BE2C (cell line): ENCODE data around the gene SSPN.
A peak's percentile ranks its signal among the peaks of the same experiment; 100 is the strongest.
"Not testable (repeated sequence)": the region's sequence is repeated elsewhere in the genome, so short reads cannot be mapped to it uniquely, and the experiment has no call there.

Source experiments
- DNase-seq: peaks from one replicate; pipeline ENCODE4 v3.0.0-alpha.2; 2020
- H3K27me3 ChIP-seq: fragments of 250-450 bp; sonication (Bioruptor Pico); 2 replicates; pipeline ENCODE4 v1.5.1; 2020; ENCODE audit warnings: mild to moderate bottlenecking
- H3K36me3 ChIP-seq: fragments of 250-450 bp; sonication (Bioruptor Pico); 2 replicates; pipeline ENCODE4 v1.5.1; 2020; ENCODE audit warnings: mild to moderate bottlenecking
- H3K4me1 ChIP-seq: fragments of 250-450 bp; sonication (Bioruptor Pico); 2 replicates; pipeline ENCODE4 v1.5.1; 2020
- H3K4me3 ChIP-seq: 2 replicates; pipeline ENCODE4 v1.5.1; 2011; ENCODE audit warnings: low read depth, low read length
- H3K9me3 ChIP-seq: fragments of 250-450 bp; sonication (Bioruptor Pico); 2 replicates; pipeline ENCODE4 v1.5.1; 2020
- TF ChIP-seq, protein P1 (sequence below): IDR thresholded peaks from 2 replicates; pipeline ENCODE4 v1.5.1; 2012; ENCODE audit warnings: mild to moderate bottlenecking, low read depth, low read length

The SSPN gene

DNA sequence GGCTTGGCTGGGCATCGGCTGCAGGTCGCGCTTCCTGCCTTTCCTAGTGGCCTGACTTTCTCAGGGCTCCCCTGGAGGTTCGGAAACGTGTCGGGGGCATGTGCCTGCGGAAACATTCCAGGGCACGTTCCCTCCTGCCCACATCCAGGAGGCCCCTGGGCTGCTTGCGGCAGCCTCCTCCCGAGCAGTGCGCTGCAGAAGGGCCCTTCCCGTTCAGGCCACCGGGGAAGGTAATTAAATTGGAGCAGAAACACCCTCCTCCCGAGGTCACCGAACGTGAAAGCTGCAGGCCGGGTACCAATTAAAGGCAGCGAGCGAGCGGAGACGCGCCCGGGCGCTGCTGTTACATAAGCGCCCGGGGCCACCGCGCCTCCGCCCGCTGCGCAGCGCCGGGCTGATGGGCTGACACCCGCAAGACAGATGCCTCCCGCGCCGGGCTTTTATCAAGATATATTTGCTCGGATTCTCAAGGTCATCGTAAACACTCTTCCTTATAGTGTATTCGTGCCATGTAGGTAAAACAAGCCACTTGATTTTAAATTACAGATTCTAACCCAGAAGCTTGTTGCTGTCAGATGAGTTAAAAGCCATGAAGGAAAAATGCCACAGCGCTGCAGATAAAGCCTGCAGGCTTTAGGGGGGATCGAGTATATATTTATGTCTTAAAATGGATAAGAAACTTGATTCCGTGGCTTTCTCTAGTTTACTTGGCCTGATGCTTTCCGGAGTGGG, 31.4 kb downstream of the SSPN start:
- H3K9me3 ChIP-seq = no peaks in the 10 kb centered on the region
- no peaks in the 10 kb centered on the region for H3K4me1 ChIP-seq
- no peaks in the 10 kb centered on the region for H3K36me3 ChIP-seq
- peak overlapping the region; percentile 53 for H3K4me3 ChIP-seq
- TF ChIP-seq, protein P1, sequence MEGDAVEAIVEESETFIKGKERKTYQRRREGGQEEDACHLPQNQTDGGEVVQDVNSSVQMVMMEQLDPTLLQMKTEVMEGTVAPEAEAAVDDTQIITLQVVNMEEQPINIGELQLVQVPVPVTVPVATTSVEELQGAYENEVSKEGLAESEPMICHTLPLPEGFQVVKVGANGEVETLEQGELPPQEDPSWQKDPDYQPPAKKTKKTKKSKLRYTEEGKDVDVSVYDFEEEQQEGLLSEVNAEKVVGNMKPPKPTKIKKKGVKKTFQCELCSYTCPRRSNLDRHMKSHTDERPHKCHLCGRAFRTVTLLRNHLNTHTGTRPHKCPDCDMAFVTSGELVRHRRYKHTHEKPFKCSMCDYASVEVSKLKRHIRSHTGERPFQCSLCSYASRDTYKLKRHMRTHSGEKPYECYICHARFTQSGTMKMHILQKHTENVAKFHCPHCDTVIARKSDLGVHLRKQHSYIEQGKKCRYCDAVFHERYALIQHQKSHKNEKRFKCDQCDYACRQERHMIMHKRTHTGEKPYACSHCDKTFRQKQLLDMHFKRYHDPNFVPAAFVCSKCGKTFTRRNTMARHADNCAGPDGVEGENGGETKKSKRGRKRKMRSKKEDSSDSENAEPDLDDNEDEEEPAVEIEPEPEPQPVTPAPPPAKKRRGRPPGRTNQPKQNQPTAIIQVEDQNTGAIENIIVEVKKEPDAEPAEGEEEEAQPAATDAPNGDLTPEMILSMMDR = no peak
- H3K27me3 ChIP-seq = no peaks in the 10 kb centered on the region
- peak; percentile 57 for DNase-seq

DNA sequence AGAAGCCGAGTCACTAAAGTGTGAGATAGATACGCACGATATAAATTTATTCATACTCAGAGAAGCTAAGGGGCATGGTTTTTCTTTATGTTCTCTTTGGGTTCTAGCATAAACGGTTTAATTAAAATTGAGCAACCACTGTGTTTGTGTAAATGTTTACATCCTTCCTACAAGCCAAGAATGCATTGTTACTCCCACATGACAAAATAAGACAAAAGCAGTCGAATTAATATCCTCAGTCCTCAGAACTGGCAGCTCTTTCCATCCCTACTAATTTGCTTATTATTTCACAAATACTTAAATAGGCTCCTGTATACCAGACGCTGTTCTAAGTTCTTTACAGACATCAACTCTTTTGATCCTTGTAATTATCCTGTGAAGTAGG, 32.0 kb downstream of the SSPN start:
- Histone ChIP-seq H3K4me3 (peak overlapping the region; percentile 53), H3K27me3 (no peaks in the 10 kb centered on the region), H3K9me3 (no peaks in the 10 kb centered on the region), H3K4me1 (no peaks in the 10 kb centered on the region), H3K36me3 (no peaks in the 10 kb centered on the region)
- TF ChIP-seq, protein P1 = no peak
- no peak for DNase-seq

DNA sequence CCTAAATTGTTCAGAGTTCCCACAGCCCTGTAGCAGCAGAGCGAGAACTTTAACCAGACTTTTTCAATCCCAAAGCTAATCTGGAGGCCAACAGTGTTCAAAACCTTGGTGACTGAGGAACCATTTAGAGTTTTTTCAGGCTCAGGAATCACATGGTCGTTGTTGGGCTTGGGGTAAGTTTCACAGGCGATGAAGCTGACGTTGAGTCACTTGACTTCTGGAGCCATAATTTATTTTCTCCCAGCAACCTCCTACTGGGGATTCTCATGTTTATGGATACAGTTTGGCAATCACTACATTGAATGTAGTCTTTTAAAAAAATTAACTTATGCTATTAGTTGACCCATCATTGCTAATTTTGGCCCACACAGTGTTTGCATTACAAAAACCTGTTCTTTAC, 34.5 kb downstream of the SSPN start:
- DNase-seq = no peak
- Histone ChIP-seq H3K4me3 (no peak overlapping the region), H3K4me1 (no peaks in the 10 kb centered on the region), H3K9me3 (no peaks in the 10 kb centered on the region), H3K27me3 (no peaks in the 10 kb centered on the region), H3K36me3 (no peaks in the 10 kb centered on the region)
- TF ChIP-seq, protein P1 = no peak

DNA sequence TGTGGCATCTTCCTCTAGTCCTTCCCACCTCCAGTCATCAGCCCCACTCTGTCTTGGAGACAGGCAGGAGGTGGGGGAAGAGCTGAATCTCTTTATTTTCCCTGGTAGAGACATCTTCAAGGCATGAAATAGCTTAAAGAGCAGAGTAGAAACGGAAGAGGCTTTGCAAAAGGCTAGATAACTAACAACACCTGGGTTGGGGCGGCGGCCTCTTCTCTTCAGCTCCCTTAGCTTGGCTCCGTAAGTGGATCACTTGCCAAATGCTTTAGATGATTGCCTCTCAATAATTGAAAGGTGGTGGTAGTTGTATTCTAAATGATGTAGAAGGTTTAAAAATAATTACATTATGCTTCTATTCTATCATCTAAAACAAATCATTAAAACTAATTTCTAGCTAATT, 36.1 kb downstream of the SSPN start:
- Histone ChIP-seq H3K9me3 (no peaks in the 10 kb centered on the region), H3K27me3 (no peaks in the 10 kb centered on the region), H3K36me3 (no peaks in the 10 kb centered on the region), H3K4me1 (no peaks in the 10 kb centered on the region), H3K4me3 (no peak overlapping the region)
- TF ChIP-seq, protein P1 = no peak
- DNase-seq = no peak

DNA sequence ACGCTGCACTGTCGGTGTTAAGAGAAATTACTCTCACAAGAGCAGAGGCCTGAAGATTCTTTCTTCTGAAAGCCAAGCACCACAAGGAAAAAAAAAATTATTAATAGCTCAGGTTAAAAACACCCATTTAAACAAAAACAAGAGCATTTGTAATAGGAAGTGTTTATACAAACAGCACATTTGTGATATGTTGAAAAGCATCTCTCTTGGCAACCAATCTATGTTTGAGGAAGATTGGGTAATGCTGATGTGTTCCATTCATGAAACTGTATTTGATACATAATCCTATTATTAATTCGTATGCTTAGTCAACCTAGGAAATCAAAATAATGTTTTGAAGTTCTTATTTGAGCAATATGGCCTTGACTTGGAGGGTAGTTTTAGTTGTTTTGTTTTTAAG, 36.5 kb downstream of the SSPN start:
- TF ChIP-seq, protein P1 = no peak
- Histone ChIP-seq H3K36me3 (no peaks in the 10 kb centered on the region), H3K27me3 (no peaks in the 10 kb centered on the region), H3K4me3 (no peak overlapping the region), H3K9me3 (no peaks in the 10 kb centered on the region), H3K4me1 (no peaks in the 10 kb centered on the region)
- DNase-seq = no peak

DNA sequence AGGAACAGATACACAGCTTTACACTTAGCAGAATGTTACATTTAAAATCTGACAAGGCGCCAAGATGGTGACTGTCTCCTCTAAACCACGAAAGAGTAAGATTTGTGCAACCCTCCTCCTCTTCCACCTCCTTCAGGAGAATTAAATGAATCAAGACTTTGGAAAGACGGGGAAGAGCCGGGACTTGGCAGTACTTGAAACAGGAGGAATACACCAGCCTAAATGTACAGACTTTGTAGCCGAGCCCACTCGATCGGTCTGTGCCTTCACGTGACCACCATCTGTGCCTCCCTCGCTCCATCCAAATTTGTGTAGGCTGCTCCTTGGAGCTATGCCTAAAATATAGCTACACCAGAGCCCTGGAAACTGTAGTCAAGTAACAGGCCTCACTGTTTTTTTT, 38.3 kb downstream of the SSPN start:
- no peak for DNase-seq
- Histone ChIP-seq H3K27me3 (no peaks in the 10 kb centered on the region), H3K4me1 (no peaks in the 10 kb centered on the region), H3K4me3 (no peak overlapping the region), H3K36me3 (no peaks in the 10 kb centered on the region), H3K9me3 (no peaks in the 10 kb centered on the region)
- TF ChIP-seq, protein P1 = no peak

DNA sequence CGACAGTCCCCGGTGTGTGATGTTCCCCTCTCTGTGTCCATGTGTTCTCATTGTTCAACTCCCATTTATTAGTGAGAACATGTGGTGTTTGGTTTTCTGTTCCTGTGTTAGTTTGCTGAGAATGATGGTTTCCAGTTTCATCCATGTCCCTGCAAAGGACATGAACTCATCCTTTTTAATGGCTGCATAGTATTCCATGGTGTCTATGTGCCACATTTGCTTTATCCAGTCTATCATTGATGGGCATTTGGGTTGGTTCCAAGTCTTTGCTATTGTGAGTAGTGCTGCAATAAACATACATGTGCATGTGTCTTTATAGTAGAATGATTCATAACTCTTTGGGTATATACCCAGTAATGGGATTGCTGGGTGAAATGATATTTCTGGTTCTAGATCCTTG, 40.1 kb downstream of the SSPN start:
- not testable (repeated sequence) for H3K9me3 ChIP-seq, DNase-seq, H3K36me3 ChIP-seq, H3K4me1 ChIP-seq, H3K4me3 ChIP-seq, H3K27me3 ChIP-seq
